PC-3 (cell line): ENCODE measurements around the gene ARL6IP6.

ENCODE experiments used
- EZH2 ChIP-seq: fragments of 300-600 bp; sonication (generic); IDR thresholded peaks from one replicate; pipeline ENCODE4 v1.6.1; 2017; ENCODE audit warnings: antibody characterized with exemption, mild to moderate bottlenecking, low read length; ENCODE audit not compliant: unreplicated experiment
- TF ChIP-seq, protein P1 (sequence below): fragments of 300-600 bp; sonication (generic); conservative IDR thresholded peaks from 2 replicates; pipeline ENCODE4 v1.5.1; 2017; ENCODE audit warnings: antibody characterized with exemption, low read depth, mild to moderate bottlenecking, low read length

DNA sequence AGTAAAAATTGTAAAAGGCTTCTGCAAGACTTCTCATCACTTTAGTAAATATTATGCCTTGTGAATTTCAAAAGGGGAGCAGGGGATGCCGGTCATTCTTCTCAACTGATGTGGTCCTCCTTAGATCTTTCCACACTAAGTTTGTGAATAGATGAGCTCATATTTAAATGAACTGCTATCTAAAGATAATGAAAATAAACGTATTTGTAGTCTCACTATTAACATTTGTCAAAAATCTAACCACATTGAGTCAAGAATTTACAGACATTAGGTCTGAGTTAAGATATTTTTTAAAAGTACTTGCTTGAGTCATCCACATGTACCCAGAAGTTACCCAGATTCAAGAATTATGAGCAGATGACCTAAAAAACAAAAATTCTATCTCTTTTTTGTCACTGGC lies 7.7 kb upstream of the ARL6IP6 start:
- TF ChIP-seq, protein P1, sequence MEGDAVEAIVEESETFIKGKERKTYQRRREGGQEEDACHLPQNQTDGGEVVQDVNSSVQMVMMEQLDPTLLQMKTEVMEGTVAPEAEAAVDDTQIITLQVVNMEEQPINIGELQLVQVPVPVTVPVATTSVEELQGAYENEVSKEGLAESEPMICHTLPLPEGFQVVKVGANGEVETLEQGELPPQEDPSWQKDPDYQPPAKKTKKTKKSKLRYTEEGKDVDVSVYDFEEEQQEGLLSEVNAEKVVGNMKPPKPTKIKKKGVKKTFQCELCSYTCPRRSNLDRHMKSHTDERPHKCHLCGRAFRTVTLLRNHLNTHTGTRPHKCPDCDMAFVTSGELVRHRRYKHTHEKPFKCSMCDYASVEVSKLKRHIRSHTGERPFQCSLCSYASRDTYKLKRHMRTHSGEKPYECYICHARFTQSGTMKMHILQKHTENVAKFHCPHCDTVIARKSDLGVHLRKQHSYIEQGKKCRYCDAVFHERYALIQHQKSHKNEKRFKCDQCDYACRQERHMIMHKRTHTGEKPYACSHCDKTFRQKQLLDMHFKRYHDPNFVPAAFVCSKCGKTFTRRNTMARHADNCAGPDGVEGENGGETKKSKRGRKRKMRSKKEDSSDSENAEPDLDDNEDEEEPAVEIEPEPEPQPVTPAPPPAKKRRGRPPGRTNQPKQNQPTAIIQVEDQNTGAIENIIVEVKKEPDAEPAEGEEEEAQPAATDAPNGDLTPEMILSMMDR = no peak
- TF ChIP-seq EZH2 = no peak
